HCT116 (cell line): ENCODE results near the gene IFNL3.

Source experiments
- CEBPB ChIP-seq: IDR thresholded peaks from 2 replicates; pipeline ENCODE4 v1.6.1; 2012; ENCODE audit warnings: low read depth
- POLR2A ChIP-seq: IDR thresholded peaks from 2 replicates; pipeline ENCODE4 v1.7.0; 2011; ENCODE audit warnings: borderline replicate concordance; ENCODE audit not compliant: insufficient read depth, insufficient read length; ENCODE audit errors: extremely low read depth
- POLR2AphosphoS5 ChIP-seq: IDR thresholded peaks from 2 replicates; pipeline ENCODE4 v1.6.1; 2011; ENCODE audit warnings: mild to moderate bottlenecking, low read depth, low read length, moderate library complexity
- RAD21 ChIP-seq: IDR thresholded peaks from 2 replicates; pipeline ENCODE4 v1.6.1; 2012; ENCODE audit warnings: low read depth, mild to moderate bottlenecking
- TF ChIP-seq, protein P1 (sequence below), 3 experiments: fragments of 200-600 bp in 1 of 3; sonication (generic) in 1 of 3; IDR thresholded peaks in 2 of 3; conservative IDR thresholded peaks in 1 of 3; 2 replicates each; pipeline ENCODE4 v1.5.1; 2012 to 2017; ENCODE audit warnings: low read depth in 2 of 3, low read length in 2 of 3, antibody characterized with exemption in 1 of 3, borderline replicate concordance in 1 of 3, control low read depth in 1 of 3, mild to moderate bottlenecking in 1 of 3, mixed read lengths in 1 of 3, mixed run types in 1 of 3, moderate library complexity in 1 of 3; ENCODE audit not compliant: insufficient read depth in 1 of 3

- TF ChIP-seq, protein P1, sequence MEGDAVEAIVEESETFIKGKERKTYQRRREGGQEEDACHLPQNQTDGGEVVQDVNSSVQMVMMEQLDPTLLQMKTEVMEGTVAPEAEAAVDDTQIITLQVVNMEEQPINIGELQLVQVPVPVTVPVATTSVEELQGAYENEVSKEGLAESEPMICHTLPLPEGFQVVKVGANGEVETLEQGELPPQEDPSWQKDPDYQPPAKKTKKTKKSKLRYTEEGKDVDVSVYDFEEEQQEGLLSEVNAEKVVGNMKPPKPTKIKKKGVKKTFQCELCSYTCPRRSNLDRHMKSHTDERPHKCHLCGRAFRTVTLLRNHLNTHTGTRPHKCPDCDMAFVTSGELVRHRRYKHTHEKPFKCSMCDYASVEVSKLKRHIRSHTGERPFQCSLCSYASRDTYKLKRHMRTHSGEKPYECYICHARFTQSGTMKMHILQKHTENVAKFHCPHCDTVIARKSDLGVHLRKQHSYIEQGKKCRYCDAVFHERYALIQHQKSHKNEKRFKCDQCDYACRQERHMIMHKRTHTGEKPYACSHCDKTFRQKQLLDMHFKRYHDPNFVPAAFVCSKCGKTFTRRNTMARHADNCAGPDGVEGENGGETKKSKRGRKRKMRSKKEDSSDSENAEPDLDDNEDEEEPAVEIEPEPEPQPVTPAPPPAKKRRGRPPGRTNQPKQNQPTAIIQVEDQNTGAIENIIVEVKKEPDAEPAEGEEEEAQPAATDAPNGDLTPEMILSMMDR (IDR thresholded peaks at IDR 0.05 in 2 of 3, conservative IDR thresholded peaks at IDR 0.05 in 1 of 3; ENCODE audit: borderline replicate concordance in 1 of 3, insufficient read depth in 1 of 3, low read depth in 2 of 3, low read length in 2 of 3) = no peak
- TF ChIP-seq RAD21 = no peak
- no peak for TF ChIP-seq CEBPB
- TF ChIP-seq POLR2A = no peak
- TF ChIP-seq POLR2AphosphoS5 = no peak
Observed at GRCh38 chr19:39230096-39230764, 14.6 kb downstream of the IFNL3 start.
